Stimulated activated CD8-positive, alpha-beta memory T cell treated with anti-CD3 and anti-CD28 coated beads, Interleukin-15, amount 100 ng/mL, for 48 hours (primary cell): ENCODE data around the gene RALGAPA2.
"Not testable (repeated sequence)": the region's sequence is repeated elsewhere in the genome, so short reads cannot be mapped to it uniquely, and the experiment has no call there.

ENCODE experiments used
- DNase-seq, 2 donors: peaks; one replicate each; pipeline ENCODE4 v3.0.0-alpha.2; 2020; ENCODE audit warnings: low read depth in 2 of 2

RALGAPA2 gene

DNA sequence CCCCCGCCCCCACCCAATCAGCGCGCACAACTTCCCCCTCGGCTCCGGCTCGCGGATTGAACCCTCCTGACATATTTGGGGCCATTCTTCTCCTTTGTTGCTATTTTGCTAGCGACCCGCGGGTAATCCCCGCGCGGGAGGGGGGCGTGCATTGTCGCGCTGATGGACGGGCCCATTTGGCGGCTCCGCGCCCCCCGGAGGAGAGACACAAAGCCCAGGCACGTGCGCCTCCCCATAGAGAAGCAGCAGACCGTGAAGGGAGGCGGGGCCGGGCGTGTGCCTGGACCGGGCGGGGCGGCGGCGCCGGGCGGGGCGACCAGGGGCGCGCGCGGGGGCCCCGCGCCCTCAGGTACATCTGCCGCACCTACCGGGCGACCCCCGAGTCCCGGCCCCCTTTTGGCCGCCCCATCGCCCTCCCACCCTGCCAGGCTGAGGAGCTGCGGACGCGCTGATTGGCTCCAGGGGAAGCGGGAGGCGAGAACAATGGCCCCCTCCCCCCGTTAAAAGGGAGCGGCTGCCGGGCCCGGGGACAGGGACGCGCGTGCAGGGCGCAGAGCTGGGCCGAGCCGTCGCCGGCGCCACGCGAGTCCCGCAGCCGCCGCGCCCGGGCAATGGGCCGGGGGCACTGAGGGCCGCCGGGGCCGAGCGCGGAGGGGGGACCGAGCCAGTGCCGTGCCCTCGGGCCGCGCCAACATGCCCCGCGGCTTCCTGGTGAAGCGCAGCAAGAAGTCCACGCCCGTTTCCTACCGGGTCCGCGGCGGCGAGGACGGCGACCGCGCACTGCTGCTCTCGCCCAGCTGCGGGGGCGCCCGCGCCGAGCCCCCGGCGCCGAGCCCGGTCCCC, 344.6 kb downstream of the RALGAPA2 start, which contains the start of gene INSM1:
Gene INSM1, plus strand, starts transcription at position 530 of the 843 bp plus-strand sequence. Its CDS starts 164 bp downstream, at position 694.
- DNase-seq, result no peak

DNA sequence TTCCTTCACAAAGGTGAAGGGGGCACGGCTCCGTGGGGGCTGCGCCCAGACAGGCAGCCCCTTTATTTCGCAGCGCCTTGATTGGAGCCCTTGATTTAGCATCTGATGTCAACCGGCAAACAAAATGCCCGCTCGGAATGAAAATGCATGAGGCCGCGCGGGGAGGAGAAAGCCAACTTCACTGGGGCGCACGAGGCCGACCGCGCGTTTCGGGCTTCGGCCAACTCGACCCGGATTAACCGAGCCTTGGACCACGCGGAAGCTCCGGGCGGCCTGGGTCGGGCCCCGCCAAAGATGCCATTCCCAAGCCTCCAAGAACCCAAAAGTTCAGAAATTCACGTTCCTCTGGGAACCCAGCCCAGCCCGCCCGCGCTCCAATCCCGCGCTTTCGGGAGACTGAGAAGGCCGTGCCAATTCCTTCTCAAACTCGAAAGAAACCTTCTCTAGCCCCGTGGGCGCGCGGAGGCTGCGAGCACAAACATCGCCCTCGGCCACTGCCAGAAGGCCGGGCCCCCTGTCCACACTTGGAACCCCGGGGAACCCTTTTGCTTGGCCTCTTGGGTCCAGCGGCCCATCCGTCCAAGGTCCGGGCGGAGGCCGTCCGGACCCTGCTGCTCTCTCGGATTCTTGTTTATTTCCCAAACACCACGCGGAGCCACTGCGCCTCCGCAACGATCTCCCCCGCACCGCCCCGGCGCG, 345.4 kb downstream of the RALGAPA2 start:
- no peak for DNase-seq

DNA sequence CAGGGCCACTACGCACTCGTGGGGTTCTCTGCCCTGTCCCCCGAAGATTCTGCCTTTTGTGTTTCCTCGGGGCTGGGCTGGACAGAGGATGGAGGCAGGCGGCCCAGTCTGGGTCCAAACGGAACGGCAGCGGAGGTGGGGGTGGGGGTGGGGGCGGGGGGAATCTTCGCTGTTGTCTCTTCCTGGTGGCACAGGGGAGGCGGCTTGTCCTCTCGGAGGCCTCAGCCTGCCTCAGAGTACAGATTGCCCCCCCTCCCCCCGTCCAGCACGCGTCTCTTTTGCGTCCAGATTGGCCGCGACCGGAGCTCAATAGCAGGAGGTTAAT, 345.9 kb downstream of the RALGAPA2 start:
- DNase-seq, result no peak

DNA sequence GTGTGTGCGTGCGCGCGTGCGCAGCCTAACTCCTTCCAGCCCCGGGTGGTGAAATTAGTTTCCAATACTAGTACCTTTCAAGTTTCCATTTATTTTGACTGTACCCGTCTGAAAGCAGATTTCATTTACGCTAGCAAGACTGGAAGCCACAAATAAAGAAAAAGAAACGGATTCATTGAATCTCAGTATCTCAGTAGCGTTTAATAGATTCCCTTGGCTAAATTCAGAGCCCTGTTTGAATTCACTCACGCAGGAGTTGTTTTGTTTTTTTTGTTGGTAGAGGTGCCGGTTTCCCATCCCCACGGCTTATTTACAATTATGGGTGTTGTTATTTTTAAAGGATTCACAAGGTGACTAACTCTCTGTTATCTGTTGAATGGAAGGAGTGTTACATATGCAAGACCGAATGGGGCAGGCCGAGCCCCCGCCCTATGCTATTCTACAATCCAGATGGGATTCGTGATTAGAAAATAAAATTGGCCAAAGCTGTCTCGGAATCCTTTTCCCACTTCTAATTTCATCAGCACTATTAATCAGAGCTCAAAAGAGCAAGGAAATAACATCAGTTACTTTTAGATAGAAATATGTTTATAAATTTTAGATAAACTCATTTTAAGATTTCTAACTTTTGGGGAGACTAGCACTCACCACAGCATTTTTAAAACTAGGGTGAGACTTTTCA, 346.8 kb downstream of the RALGAPA2 start:
- no peak for DNase-seq

DNA sequence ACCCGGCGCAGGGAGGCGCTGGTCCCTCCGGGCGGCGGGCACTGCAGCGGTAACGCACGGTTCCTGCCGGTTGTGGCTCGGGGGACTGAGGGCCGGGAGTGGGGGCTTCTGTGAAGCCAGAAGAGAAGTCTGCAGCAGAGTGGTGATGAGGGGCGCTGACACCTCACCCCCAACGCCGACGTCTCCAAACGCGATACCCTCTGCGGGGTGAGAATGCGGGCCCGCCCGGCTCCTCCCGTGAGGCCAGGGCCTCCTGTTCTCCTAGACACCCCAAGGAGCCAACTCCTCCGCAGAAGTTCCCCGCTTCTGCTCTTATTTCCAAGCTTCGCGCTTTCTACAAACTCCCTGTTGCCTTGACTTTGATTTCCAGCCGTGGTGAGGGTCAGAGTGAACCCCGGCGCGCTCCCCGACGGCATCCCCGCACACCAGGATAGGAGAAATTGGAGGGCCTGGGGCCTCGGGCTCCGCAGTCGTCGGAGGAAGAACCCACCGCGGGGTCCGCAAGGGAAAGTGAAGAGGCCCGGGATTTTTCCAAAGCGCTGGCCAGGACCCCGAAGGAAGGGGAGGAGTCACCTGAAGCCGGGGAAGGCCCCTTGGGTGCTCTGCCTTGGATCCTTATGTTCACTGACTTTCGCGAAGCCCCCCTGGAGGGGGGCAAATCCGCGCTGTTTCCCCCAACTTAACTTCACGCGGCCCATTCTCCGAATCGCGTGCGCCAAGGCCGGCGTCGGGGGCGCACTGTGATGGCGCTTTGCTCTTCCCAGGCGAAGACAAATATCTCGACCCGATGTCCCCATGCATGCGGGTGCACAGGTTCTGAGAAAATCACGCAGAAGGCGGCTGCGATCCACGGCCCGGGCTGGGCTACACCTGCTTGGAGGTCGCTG, 347.6 kb downstream of the RALGAPA2 start:
- no peak for DNase-seq

DNA sequence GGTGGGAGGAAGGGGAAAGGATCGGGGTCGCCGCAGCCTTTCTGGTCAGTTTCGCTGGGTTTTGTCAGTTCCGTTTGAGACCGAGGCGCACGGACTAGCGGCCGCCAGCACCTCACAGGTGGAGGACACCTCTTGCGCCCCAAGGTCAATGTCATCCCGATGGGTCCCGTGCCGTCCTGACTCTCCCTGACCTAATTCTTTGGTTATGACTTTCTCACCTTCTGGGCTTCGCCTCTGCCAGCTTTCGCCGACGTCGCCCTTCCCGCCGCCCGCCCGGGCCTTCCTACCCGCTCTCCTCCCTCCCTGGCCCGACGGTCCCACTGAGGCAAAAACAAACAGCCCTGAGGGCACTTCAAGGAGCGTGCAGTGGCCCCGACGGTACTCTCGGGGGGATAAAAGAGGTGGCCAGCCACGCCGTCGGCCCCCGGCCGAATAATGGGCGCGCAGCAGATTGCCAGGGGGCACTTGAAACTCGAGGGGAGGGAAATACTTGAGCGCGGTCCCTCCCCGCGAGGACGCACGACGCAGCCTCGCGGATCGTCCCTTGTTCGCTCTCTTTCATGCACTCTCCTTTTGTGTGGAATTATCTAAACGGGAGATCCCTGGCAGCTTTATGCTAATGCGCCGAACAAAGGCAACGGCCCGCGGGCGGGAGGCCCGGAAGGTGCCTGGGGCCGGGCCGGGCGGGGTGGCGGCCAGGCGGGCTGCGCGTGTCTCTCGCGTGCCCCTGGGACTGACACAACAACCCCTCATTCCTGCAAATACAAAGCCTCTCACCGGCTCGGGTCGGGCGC, 348.4 kb downstream of the RALGAPA2 start:
- DNase-seq, result no peak

DNA sequence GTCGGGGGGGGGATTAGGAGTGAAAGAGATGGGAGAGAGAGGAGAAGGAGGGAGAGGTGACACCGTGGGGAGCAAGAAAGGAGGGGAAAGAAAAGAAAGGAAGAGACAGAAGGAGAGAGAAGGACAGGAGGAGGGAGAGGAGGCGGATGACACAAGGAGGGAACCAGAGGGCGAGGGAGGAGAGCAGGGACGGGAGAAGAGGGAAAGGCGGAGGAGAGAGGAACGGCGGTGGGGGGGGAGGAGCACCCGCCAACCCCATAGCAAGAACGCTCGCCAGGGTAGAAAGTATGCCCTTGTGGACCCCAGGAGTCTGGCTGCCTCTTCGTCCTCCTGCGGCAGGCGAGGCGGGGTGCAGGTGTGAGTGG, 349.0 kb downstream of the RALGAPA2 start:
- no peak for DNase-seq

DNA sequence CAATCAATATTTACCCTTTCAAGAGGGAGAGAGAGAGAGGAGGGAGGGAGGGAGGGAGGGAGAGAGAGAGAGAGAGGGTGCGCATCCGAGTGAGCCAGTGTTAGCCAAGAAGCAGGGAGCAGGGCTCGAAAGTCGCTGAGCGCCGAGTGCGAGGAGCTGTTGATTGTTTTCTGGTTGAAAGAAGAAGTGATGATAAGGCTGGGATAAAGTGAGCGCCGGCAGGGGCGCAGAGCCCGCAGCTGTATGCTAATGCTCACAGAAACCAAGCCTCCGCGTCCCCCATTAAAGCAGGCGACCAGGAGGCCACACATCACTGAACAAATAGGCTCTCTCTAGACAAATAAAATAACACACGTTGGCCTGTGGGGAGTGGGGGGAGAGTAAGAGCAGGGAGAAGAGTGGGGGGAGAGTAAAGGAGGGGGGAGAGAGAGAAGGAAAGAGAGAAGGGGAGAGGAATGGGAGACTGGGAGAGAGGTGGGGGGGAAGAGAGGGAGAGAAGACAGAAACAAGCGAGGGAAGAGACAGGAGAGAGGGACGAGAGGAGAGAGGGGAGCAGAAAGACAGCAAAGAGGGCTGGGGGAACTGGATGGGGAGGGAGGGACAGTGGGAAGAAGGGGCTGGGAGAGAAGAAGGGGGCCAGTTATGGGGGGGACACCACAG, 349.5 kb downstream of the RALGAPA2 start:
- no peak for DNase-seq

DNA sequence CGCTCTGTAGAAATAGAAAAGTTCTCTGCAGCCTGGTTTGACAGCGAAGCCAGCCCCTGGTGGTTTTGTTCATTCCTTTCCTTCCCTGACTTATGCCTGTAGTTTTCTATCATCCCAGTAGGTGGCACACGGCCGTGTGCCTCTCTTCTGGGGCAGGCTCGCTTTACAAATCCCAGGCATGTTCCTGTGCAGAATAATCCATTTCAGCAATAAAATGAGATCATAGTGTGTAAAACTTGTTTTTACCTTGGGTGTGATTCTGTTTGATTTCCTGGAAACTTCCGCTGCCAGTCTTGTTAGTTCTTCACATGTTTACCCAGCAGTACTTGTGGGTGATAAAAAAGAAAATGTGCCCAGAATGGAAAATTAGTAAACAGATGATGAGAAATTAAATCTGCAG, 352.0 kb downstream of the RALGAPA2 start:
- no peak for DNase-seq

DNA sequence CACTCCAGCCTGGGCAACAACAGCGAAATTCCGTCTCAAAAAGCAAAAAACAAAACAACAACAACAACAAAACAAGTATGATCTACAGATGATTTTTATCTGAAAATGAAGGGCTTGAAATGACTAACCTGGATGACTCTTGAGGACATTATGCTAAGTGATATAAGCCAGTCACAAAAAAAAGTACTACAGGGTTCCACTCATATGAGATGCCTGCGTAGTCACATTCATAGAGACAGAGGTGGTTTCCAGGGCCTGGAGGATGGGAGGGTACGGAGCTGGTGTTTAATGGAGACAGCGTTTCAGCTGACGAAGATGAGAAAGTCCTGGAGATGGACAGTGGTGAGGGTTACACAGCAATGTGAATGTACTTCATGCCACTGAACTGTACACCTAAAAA, 352.8 kb downstream of the RALGAPA2 start:
- DNase-seq, result no peak

DNA sequence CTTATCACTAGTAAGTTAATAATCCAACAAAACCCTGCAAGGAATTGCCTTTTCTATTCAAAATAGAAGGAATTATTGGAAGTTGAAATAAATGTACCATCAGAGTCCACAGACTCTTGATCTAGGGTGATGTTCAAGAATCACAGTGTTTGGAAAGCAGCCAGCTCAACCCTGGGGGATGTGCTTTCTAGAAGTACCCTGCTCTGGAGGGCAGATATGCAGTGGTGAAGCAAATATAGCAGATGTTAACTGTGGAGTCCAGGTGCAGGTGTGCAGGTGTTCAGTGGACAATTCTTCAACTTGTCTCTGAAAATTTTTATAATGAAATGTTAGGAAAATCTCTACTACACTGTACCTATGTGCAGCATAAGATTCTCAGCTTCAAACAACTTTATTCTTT, 353.6 kb downstream of the RALGAPA2 start:
- no peak for DNase-seq

DNA sequence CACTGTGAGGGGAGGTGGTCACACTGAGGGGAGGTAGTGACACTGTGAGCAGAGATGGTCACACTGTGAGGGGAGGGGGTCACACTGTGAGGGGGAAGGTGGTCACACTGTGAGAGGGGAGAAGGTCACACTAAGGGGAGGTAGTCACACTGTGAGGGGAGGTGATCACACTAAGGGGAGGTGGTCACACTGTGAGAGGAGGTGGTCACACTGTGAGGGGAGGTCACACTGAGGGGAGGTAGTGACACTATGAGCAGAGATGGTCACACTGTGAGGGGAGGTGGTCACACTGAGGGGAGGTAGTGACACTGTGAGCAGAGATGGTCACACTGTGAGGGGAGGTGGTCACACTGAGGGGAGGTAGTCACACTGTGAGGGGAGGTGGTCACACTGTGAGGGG, 356.9 kb downstream of the RALGAPA2 start:
- DNase-seq, result not testable (repeated sequence)

DNA sequence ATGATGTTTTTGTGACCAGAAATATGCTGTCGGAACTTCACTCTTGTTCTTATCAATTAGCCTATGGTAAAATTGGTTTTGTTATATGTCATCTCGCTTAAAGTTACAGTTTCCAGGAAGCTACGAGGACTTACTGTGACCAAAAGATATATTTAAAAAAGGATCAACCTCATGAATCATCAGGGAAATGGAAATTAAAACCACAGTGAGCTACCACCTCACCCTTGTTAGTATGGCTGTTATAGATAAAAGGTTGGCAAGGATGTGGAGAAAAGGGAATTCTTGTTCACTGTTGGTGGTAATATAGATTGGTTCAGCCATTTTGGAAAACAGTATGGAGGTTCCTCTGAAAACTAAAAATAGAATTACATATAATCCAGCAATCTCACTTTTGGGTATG, 358.9 kb downstream of the RALGAPA2 start:
- DNase-seq, result no peak

DNA sequence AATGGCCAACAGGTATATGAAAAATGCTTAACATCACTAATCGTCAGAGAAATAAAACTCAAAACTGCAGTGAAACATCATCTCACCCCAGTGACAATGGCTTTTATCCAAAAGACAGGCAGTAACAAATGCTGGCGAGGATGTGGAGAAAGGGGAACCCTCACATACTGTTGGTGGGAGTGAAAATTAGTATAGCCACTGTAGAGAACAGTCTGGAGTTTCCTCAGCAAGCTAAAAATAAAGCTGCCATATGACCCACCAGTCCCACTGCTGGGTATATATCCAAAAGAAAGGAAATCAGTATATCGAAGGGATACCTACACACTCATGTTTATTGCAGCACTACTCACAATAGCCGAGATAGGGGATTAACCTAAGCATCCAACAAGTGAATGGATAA, 368.0 kb downstream of the RALGAPA2 start:
- no peak for DNase-seq

DNA sequence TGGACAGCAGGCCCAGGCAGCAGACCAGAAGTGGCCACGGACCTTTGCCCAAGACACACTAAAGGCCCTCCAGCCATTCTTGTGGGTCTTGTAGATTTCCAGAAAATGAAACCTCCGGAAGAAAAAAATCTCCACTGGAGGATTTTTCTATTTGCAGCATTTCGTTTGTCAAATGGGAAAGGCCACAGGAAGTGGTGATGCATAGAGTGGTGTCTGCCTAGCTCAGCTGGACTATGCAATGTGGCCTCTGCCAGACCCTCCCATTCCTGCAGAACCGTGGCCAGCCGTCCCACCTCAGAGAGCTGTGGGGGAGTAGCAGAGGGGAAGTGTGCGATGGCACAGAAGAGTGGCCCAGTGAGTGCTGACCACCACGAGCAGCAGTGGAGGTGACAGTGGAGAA, 368.5 kb downstream of the RALGAPA2 start:
- DNase-seq, result no peak
